GM18520 (cell line): ENCODE results near the gene CTTN.
"Not testable (repeated sequence)": the region's sequence is repeated elsewhere in the genome, so short reads cannot be mapped to it uniquely, and the experiment has no call there.

Experiments
- ATAC-seq: cut with Tn5 transposase; IDR thresholded peaks from one replicate; pipeline ENCODE4 v1.9.1; 2021; ENCODE audit not compliant: unreplicated experiment

The CTTN gene

DNA sequence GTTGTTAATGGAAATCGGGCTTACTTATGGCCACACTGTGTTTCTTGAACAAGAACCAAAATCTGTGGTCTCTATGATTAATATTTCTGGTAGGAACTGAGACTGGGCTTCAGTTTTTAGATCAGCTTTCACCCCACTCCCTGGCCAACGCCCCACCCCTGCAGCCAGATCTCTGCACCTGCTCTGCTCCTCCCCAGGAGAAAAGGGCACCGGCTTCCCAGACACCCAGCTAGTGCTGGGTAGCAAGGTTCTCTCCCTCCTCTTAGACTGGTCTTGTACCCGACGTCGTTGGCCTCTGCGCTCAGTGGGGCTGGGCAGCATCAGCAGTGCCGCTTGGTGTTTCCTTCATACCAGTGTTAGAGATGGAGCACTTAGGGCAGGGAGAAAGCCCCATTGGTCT lies 17.0 kb upstream of the CTTN start:
- no peak for ATAC-seq

DNA sequence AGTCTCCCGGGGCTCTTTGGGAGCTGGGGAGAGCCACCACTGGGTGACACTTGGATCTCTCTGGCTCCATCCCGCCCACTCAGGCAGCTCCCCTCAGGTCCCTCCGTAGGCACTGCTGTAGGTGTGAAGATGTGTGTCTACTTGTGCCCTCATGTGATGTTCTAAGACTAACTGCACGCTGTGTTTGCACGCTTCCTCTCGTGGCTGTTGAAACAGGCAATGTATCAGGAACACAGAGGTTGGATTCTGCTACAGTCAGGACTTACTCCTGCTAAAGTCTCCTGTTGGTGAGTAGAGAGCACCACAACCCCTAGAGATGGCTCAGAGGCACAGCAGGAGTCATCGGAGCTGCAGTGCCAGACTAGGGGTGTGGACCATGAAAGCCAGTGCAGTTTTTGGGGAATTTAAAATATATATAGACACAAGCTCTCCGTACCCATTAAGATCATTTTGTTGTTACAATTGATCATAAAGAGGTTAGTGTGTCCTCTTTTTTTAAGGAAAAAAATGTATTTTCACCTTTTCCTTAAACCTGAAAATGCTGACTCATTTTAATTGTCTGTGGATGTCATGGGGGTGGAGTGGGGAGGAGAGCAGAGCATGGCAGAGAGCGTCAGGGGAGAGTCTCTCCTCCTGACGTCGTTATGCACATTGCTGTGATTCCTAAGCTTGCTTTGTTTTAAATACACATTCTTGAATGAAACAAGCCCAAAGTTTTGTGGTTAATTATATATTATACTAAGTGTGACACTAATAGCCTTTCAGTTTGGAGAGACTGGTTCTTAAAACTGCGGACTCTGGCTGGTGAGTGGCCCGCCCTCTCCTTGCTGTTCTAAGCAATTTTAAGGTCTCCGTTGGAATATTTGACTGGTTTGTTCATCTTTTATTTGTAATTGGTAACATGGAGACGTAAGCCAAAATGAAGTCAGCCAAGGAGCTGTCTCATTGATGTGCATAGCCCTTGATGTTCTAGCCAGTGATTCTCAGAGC lies 16.2 kb upstream of the CTTN start:
- ATAC-seq = no peak

DNA sequence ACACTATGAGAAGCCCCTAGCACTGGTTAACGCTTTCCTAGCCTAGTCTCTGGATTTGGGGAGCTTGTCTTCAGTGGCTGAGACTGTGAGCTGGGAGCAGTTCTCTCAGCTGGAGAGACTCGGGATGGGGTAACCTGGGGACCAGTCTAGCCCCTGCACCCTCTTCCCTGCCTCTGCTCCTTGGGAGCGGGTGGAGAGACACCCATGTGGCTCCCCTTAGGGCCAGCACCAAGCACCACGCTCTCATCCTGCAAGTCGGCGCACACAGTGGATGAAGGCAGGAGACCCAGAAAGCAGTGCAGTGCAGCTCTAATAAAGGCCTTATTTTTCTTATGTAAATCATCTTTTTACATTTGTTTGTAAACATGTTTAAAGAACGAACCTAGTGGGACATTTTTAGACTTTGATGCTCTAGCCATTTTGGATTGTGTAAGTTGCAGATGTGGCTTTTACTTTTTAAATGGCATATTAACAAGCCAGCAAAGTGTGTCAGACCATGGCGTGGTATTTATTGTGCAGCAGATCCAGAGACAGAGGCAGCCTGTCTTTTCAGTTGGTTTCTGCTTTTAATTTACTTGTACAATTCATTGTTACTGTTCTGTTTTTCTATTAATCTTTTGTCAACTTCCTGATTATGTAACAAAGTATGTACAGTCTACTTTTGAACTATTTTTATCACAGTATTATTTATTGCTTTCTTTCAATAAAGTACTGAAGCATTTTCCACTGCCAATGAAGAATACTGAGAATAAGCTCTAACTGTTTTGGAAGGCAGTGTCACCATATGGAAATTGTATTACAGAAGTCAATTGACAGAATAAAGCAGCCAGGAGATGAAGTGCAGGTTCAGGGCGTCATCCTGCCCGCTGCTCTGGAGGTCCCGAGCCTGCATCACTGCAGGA lies 14.4 kb upstream of the CTTN start:
- no peak for ATAC-seq

DNA sequence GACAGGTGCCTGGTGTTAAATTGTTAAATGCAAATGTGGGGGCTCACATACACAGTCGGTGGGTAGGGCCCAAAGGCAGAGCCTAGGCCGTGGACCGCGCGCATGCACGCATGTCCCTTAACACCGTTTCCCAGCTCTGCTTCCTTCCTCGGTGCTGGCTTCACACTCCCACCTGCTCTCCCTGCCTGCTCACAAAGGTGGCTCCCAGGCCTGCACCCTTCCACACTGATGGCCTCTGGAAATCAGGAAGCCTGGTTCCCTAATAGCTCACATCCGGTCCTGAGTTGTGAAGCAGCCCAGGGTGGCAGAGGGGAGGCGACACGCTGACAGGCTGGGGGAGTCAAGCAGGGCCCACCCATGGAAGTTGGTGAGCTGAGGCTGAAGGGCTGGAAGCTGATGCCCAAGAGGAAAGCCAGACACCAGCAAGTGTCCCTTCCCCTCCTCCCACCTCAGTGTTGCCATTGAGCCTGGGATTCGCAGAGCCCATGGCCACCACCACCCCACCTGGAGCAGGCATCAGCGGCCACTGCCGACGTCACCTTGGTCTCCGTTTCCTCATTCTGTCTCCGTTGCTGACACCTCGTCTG lies 13.7 kb upstream of the CTTN start:
- no peak for ATAC-seq

DNA sequence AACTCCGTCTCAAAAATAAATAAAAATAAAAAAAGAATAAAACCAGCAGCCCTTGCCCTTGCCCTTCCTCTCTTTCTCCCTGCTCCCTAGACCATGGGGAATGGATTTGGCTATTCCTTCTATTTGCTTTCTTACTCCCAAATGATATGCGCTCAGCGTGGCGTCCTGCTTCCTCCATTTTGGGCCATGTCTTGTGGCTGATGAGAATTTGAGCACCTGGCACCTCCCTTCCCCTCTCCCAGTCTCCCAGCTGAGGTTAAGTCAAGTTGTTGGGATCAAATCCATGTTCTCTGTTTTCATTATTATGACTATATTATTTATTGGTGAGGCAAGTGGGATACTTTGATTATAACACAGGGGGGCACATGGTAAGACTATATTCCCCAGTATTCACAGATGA lies 10.8 kb upstream of the CTTN start:
- no peak for ATAC-seq

DNA sequence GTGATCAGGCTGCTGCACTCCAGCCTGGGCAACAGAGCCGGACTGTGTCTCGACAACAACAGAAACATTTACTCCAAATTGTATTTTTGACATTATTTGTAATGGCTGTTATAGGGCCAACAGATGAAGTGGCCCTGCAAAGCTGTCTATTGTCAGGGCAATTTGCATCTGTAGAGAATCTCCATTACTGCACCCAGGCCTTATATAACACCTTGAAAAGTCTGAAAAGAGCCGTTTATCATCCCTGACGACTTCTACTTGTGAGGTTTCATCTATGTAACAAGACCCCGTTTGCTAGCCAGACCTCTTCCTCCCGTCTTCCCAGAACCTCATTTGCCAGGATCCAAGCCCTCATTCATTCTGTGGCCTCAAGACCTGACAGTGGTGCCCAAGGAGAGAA lies 9.1 kb upstream of the CTTN start:
- ATAC-seq = no peak

DNA sequence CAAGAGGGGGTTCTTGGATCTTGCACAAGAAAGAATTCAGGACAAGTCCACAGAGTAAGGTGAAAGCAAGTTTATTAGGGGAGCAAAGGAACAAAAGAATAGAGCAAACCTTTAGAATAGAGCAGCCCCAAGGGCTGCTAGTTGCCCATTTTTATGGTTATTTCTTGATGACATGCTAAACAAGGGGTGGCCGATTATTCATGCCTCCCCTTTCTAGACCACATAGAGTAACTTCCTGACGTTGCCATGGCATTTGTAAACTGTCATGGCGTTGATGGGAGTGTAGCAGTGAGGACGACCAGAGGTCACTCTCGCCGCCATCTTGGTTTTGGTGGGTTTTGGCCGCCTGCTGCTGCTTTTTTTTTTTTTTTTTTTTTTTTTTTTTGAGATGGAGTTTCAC lies 7.4 kb upstream of the CTTN start:
- ATAC-seq = not testable (repeated sequence)

DNA sequence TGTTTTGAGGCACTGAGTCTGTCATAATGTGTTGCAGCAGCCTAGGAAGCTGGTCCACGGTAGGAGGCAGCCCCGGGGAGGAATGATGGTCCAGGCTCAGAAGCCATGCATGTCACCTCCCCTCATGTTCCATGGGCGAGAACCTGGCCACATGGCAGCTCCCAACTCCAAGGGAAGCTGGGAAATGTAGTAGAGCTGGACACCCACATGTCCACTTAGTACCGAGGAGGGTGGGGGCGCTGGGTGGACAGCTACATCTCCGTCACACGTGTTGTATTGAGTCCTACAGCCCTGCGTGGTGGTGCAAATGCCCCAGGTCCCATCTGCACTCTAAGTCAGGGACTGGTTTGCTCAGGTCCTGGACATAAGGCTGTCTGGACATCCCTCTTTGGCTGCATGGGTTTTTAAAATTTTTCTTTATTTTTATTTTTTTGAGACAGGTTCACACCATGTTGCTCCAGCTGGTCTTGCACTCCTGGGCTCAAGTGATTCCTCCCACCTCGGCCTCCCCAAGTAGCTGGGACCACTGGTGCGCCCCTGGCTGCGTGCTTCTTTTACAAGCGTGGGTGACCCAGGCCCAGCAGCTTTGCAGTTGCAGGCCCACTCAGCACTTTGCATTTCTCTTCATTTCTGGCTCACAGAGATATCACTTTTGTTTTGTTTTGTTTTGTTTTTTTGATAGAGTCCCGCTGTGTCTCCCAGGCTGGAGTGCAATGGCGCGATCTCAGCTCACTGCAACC lies 3.9 kb upstream of the CTTN start:
- no peak for ATAC-seq

DNA sequence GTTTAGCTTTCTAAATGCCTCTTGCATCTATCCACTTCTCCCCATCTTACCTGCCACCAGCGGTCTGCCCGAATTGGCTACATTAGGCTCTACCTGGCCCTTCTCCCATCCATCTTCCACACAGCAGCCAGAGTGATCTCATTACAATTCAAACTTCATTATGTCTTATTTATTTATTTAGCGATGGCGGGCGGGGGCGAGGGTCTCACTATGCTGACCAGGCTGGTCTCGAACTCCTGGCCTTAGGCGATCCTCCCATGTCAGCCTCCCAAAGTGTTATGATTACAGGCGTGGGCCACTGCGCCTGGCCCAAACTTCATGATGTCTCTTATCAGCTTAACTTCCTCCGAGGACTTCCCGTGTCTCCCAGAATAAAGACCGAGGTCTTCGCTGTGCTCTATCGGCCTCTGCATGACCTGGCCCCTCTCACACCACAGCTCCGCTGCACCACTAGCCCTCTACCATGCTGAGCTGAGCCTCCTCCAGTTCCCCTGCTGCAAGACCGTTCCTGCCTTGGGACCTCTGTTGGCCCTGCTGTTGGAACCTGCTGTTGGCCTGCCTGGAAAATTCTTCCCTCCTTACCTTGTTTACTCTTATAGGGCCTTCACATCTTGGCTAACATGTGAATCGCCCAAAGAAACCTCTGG lies 870 bp upstream of the CTTN start:
- no peak for ATAC-seq

DNA sequence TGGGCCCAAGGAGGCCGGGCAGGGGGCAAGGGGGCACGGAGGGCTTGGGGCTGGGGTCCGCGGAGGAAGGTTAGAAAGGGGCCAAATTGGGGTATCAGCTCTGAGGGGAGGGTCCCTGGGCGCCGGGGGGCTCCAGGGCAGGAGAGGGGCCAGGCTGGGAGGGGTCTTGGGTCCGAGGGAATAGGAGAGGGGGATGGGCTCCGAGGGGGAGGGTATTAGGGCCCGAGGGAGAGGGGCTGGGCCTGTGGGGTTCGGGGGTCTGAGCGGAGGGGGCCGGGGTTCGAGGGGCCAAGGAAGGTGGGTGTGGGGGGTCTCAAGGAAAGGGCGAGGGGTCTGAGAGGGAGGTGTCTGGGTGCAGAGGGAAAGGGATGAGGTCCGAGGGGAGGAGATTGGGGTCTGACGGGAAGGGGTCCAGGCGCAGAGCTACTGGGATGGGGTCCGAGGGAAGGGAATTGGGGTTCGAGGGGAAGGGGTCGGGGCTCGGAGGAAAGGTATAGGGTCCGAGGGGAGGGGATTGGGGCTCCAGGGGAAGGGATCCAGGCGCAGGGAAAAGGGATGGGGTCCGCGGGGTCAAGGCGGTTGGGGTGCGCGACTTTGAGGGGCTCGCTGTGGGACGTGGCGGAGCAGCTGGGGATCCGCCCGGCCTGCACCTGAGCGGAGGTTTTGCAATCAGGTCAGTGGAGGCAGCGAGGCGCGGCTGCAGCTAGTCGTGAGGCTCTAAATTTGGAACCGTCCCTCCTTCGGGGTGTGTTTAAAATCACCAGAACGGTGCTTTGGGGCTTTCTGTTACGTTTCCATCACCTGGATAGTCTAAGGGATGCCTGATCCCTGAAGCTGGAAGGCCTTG lies 728 bp downstream of the CTTN start:
- ATAC-seq = no peak

DNA sequence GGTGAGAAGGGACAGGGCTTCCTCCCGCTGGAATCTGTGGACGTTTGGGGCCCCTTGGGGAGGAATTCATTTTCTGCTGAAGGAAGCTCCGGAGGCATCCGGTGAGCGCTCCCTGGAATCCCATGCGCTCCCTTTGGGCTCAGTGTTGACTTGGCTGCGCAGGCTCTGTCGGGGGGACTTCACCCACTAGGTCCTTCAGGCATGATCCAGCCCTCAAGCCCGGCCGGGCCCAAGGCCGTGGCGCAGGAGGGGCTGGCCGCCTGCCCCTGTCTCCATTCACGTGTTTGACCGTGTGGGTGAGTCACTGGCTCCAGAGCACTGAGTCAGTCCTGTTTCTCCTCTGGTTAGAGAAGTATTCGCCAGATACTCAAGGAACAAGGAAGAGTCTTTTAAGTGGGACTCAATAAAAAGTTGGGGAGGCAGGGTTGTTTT lies 1.4 kb downstream of the CTTN start:
- ATAC-seq = no peak

DNA sequence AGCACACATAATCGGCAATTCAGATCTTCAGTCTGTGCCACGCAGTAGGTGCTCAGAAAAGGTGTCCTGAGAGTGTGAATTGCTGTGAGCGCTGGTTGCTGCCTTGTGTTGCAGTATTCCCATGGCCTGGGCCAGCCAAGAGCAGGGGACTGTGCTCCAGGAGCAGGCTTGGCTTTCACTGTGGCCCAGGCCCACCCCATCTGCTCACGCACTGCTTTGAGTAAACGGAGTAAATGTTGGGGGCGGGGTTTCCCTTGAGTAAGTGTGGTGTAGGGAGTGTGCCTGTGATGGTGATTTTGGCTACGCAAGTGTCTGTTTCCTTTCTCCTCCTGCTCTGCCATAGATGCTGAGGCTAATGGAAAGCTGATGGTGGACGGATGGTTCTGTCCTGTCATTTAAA lies 2.3 kb downstream of the CTTN start:
- ATAC-seq = no peak

DNA sequence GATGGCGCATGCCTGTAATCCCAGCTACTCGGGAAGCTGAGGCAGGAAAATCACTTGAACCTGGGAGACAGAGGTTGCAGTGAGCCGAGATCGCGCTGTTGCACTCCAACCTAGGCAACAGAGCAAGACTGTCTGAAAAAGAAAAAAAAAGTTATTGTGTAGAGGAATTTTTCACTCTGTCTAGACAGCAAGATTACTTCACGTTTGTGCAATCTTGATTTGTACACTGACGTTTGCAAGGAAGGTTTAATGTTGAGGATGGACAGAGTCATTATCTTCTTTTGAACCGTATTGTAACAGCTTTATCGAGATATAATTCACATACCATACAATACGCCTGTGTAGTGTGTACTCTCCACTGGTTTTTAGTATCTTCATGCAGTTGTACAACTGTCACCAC lies 3.7 kb downstream of the CTTN start:
- ATAC-seq = no peak

DNA sequence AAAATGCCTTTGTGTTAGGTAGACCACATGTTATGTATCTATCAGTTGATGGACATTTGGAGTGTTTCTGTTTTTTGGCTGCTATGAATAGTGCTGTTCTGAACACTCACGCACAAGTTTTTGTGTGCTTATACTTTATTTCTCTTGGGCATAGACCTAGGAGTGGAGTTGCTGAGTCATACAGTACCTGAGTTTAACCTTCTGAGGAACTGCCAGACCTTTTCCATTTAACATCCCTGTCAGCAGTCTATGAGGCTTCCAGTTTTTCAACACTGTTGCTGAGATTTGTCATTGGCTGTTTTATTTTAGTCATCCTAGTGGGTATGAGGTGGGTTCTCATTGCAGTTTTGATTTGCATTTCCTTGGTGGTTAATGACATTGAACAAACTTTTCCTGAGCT lies 4.4 kb downstream of the CTTN start:
- no peak for ATAC-seq

DNA sequence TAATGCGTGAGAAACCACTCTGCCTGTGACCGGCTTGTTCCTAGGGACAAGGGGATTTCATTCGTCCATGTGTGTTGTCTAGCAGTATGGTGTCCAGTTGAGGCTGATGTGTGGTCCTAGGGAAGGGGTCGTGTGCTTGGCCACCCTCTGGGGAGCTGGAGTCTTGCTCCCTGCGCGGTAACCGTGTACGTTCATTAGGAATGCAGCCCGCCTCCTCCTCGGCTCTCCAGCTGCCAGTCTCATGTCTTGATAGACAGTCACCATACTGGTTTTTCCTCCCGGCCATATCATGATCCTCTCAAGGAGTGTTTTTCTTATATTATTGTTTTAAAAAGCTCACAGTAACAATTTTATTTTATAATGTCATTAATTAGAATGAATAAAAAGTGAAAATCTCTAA lies 5.9 kb downstream of the CTTN start:
- no peak for ATAC-seq

DNA sequence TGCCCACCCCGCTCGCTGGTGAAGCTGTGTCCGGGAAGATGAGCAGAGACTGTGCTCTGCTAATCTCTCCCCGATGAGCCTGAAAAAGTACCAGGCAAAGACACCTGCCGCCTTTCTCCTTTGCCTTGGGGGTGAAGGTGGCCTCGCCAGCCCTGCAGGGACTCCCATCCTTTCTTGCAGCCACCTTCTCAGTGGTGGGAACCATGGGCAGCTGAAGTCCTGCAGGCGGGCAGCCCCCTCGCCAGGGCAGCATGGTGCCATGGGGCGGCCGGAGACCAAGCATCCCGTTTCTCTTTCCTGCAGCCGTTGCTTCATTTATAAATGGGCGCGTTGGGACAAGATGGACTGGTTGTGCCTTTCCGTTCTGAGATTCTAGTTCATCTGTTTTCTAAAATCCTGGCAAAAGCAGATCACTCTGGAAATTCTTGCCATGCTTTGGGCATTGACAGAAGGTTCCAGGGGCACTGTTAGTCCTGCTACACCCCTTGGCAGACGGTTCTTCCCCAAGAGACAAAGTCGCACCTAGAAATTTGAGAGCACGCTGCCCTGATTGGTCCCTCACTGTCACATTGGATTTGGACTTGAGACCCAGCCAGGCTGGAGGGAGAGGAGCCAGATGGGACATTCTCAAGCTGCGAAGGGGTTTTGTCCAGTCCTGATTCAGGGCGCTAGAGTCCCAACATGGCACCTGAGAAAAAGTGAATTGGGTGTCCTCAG lies 7.5 kb downstream of the CTTN start:
- ATAC-seq = no peak

DNA sequence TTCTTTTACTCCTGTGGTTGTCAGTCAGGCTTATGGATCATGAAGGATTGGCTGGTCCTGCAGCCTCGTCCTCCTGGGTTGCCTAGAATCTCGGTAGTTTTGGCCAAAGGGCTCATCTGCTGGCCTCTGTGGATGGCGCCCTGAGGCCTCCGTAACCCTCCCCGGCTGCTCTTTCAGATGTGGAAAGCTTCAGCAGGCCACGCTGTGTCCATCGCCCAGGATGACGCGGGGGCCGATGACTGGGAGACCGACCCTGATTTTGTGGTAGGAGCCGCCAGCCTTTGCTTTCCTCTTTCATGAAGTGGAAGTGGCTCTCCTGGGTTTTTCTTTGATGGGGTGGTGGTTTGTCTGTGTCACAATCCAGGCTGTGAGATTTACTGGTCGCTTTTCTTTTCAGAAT lies 8.8 kb downstream of the CTTN start:
- ATAC-seq = no peak

DNA sequence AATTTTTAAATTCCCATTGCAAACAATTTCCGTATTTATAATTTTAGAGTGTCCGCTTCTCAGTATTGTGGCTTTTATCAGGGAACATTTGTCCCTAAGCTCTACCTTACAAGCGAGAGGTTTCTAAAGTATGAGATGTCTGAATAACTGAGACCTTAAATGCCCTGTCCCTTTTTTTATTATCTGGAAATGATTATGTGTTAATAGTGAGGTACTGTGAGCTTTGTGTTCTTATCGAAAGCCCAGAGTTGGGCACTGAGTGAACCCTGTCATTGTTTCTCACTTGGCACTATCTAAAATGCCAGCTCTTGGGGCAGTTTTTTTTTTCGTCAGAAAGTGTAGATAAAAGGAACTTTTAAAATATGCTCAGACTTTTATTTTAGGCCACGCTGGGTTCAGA lies 9.5 kb downstream of the CTTN start:
- no peak for ATAC-seq

DNA sequence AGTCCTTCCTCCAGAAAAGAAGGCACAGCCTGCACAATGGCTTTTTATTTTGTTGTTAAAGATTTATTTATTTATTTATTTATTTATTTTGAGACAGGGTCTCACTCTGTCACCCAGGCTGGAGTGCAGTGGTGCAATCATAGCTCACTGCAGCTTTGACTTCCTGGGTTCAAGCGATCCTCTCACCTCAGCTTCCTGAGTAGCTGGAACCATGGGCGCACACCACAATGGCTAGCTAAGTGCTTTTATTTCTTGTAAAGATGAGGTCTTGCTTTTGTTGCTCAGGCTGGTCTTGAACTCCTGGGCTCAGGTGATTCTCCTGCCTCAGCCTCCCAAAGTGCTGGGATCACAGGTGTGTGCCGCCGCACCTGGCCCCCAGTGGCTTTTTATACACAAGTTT lies 10.0 kb downstream of the CTTN start:
- ATAC-seq = not testable (repeated sequence)
